Neural crest cell (in vitro differentiated cells): ENCODE data around the gene FCN1. TPM values are rescaled to one million over a fixed set of nuclear protein-coding genes. Genes with fewer than 3 reads are reported as not detected.

Source experiments
- DNase-seq: peaks from one replicate; pipeline ENCODE4 v3.0.0; 2021; ENCODE audit warnings: low read depth, mixed read lengths, low spot score
- H3K27ac Mint-ChIP-seq: one replicate; pipeline ENCODE4 v1.8.0; 2021; ENCODE audit warnings: mild to moderate bottlenecking, mixed read lengths; ENCODE audit not compliant: unreplicated experiment
- H3K27me3 Mint-ChIP-seq: 2 replicates; pipeline ENCODE4 v1.8.0; 2021; ENCODE audit warnings: low read depth, mild to moderate bottlenecking, mixed read lengths
- H3K36me3 Mint-ChIP-seq: 2 replicates; pipeline ENCODE4 v1.8.0; 2021; ENCODE audit warnings: low read depth, mild to moderate bottlenecking, mixed read lengths
- H3K4me1 Mint-ChIP-seq: 2 replicates; pipeline ENCODE4 v1.8.0; 2021; ENCODE audit warnings: mixed read lengths
- H3K4me3 Mint-ChIP-seq: one replicate; pipeline ENCODE4 v1.8.0; 2021; ENCODE audit warnings: mild to moderate bottlenecking, mixed read lengths
- H3K9me3 Mint-ChIP-seq: 2 replicates; pipeline ENCODE4 v1.8.0; 2021; ENCODE audit warnings: mixed read lengths
- CTCF ChIP-seq: fragments of 200-600 bp; sonication (generic); conservative IDR thresholded peaks from 2 replicates; pipeline ENCODE4 v1.5.0; 2021; ENCODE audit warnings: antibody characterized with exemption, mild to moderate bottlenecking
- total RNA-seq: library from RNA; stranded (reverse); gene quantifications from 2 replicates; pipeline ENCODE4 v1.2.1, GENCODE V29; 2021

Gene FCN1
- total RNA-seq, 1 donor from 2014 or later: not detected

GRCh38 chr9:134929193-134930158, 11.8 kb upstream of the FCN1 start:
- no peaks in the 10 kb centered on the region for H3K4me1 Mint-ChIP-seq
- no peaks in the 10 kb centered on the region for H3K36me3 Mint-ChIP-seq
- H3K27me3 Mint-ChIP-seq: peaks cover 6% of the 10 kb centered on the region
- TF ChIP-seq CTCF: no peak
- no peak overlapping the region for H3K27ac Mint-ChIP-seq
- no peaks in the 10 kb centered on the region for H3K9me3 Mint-ChIP-seq
- DNase-seq: no peak
- H3K4me3 Mint-ChIP-seq: no peak overlapping the region

- H3K9me3 Mint-ChIP-seq: no peaks in the 10 kb centered on the region
- H3K27me3 Mint-ChIP-seq: peaks cover 6% of the 10 kb centered on the region
- no peaks in the 10 kb centered on the region for H3K4me1 Mint-ChIP-seq
- no peaks in the 10 kb centered on the region for H3K36me3 Mint-ChIP-seq
- DNase-seq: no peak
- TF ChIP-seq CTCF: no peak
- H3K4me3 Mint-ChIP-seq: no peak overlapping the region
- H3K27ac Mint-ChIP-seq: no peak overlapping the region
Measured at GRCh38 chr9:134928436-134929192, 10.9 kb upstream of the FCN1 start.

GRCh38 chr9:134925011-134925511, 7.3 kb upstream of the FCN1 start:
- TF ChIP-seq CTCF: no peak
- H3K4me3 Mint-ChIP-seq: no peak overlapping the region
- H3K4me1 Mint-ChIP-seq: no peaks in the 10 kb centered on the region
- no peak overlapping the region for H3K27ac Mint-ChIP-seq
- H3K27me3 Mint-ChIP-seq: peaks cover 4% of the 10 kb centered on the region
- DNase-seq: no peak
- no peaks in the 10 kb centered on the region for H3K36me3 Mint-ChIP-seq
- H3K9me3 Mint-ChIP-seq: no peaks in the 10 kb centered on the region

- peaks cover 4% of the 10 kb centered on the region for H3K27me3 Mint-ChIP-seq
- no peaks in the 10 kb centered on the region for H3K4me1 Mint-ChIP-seq
- peaks cover 2% of the 10 kb centered on the region for H3K36me3 Mint-ChIP-seq
- H3K9me3 Mint-ChIP-seq: peaks cover 5% of the 10 kb centered on the region
- no peak for DNase-seq
- H3K27ac Mint-ChIP-seq: no peak overlapping the region
- H3K4me3 Mint-ChIP-seq: no peak overlapping the region
- TF ChIP-seq CTCF: no peak
Measured at GRCh38 chr9:134923466-134923865, 5.8 kb upstream of the FCN1 start.

GRCh38 chr9:134922932-134923240, 5.2 kb upstream of the FCN1 start:
- no peak overlapping the region for H3K4me3 Mint-ChIP-seq

More at GRCh38 chr9:134922932-134923240, 5.2 kb upstream of the FCN1 start:
- Mint-ChIP-seq H3K27ac (no peak overlapping the region), H3K9me3 (peaks cover 6% of the 10 kb centered on the region), H3K27me3 (peaks cover 2% of the 10 kb centered on the region), H3K36me3 (peaks cover 2% of the 10 kb centered on the region), H3K4me1 (no peaks in the 10 kb centered on the region)
- TF ChIP-seq CTCF: no peak
- no peak for DNase-seq
